HUES64 (cell line): ENCODE measurements around the gene SPRR5.

Experiments
- H3K27ac ChIP-seq: 2 replicates; pipeline ENCODE4 v1.7.0; 2013; ENCODE audit warnings: low read depth, low read length, inconsistent platforms
- H3K27me3 ChIP-seq: 2 replicates; pipeline ENCODE4 v1.6.1; 2013; ENCODE audit warnings: mild to moderate bottlenecking, low read length; ENCODE audit not compliant: insufficient read depth
- H3K36me3 ChIP-seq: 2 replicates; pipeline ENCODE4 v1.6.1; 2013; ENCODE audit warnings: mild to moderate bottlenecking, low read length; ENCODE audit not compliant: insufficient read depth
- H3K4me1 ChIP-seq: 2 replicates; pipeline ENCODE4 v1.6.1; 2013; ENCODE audit warnings: mild to moderate bottlenecking, low read length, moderate library complexity; ENCODE audit not compliant: insufficient read depth
- H3K4me3 ChIP-seq: 2 replicates; pipeline ENCODE4 v1.5.1; 2013; ENCODE audit warnings: mild to moderate bottlenecking, low read length, moderate library complexity
- H3K9ac ChIP-seq: 2 replicates; pipeline ENCODE4 v1.6.1; 2013; ENCODE audit warnings: mild to moderate bottlenecking, low read depth, low read length
- H3K9me3 ChIP-seq: 2 replicates; pipeline ENCODE4 v1.6.1; 2013; ENCODE audit warnings: low read depth, low read length; ENCODE audit not compliant: insufficient read depth
- WGBS: fragments of 150-250, 120-280 bp; methylation state at CpG from one replicate; pipeline ENCODE4 v1.1.7; 2013; ENCODE audit warnings: missing lambda C conversion rate; 5-methylcytosine and 5-hydroxymethylcytosine counted together

The SPRR5 gene

DNA sequence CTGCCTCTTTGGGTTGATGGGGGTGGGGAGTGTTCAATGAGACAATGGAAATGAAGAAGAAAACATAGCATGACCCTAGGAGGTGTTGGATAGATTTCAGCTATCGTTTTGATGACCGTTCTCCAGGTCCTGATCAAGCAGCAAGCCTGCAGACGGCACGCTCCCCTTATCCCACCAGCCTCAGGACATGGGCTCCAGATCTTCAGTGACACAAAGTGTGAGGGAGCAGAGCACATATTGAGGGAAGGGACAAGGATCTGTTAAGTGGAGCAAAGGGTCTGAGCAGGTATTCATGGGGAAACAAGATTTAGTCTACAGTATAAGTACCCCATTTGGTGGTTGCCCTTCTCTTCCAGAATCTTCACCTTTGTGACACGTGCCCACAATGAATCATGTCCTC is 4.7 kb downstream of the SPRR5 start:
- Histone ChIP-seq H3K9ac (no peak overlapping the region), H3K9me3 (peaks cover 46% of the 10 kb centered on the region; the same call in 1 of the 2 replicates), H3K36me3 (no peaks in the 10 kb centered on the region), H3K27me3 (no peaks in the 10 kb centered on the region), H3K4me1 (no peaks in the 10 kb centered on the region), H3K4me3 (no peak overlapping the region), H3K27ac (no peak overlapping the region)
- 75% methylated on average over 5 of the region's 5 CpGs for WGBS

DNA sequence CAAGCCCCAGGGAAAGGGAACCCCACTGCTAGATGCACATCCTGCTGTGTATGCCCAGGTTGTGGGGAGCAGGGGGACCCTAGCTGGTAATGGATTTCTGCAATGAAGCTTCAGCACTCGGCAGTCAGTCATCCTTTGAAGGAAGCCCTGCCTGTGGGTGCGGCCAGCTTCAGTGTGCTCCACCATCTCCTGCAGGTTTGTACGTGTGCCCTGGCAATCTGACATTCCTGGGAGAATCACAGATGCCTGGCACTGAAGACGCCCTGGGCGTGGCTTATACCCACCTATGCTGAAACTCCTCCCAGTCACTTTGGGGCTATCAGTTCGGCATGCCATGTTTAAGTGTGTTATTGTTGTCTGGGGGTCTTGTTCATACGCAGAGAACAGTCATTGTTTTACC is 6.8 kb downstream of the SPRR5 start:
- Histone ChIP-seq H3K4me1 (no peaks in the 10 kb centered on the region), H3K4me3 (no peak overlapping the region), H3K9ac (no peak overlapping the region), H3K36me3 (no peaks in the 10 kb centered on the region), H3K27me3 (no peaks in the 10 kb centered on the region), H3K27ac (no peak overlapping the region), H3K9me3 (peaks cover 43% of the 10 kb centered on the region; the same call in 1 of the 2 replicates)
- WGBS = 78% methylated on average over 7 of the region's 7 CpGs

- Histone ChIP-seq H3K27me3 (no peaks in the 10 kb centered on the region), H3K9ac (no peak overlapping the region), H3K36me3 (no peaks in the 10 kb centered on the region), H3K27ac (no peak overlapping the region), H3K4me1 (no peaks in the 10 kb centered on the region), H3K4me3 (no peak overlapping the region), H3K9me3 (peaks cover 46% of the 10 kb centered on the region; the same call in 1 of the 2 replicates)
- 80% methylated on average over 5 of the region's 6 CpGs for WGBS
Observed at GRCh38 chr1:152954436-152954835, 7.4 kb downstream of the SPRR5 start.

DNA sequence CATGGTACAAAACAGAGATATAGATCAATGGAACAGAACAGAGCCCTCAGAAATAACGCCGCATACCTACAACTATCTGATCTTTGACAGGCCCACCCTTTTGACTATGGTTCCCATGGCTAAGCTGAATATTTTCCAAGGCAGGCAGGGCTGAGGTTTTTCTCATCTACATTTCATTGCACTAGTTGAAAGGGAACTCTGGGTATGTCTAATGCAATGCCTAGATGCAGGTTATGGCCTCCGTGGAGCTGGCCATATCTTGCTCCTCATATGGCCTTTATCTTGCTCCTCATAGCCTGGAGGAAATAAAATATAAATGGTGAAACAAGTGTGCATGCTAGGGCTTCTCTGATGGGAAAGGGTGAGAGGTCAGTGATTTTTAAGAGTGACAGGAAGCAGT is 10.6 kb downstream of the SPRR5 start:
- no peaks in the 10 kb centered on the region for H3K36me3 ChIP-seq
- no peak overlapping the region for H3K4me3 ChIP-seq
- 84% methylated on average over 3 of the region's 3 CpGs for WGBS
- no peak overlapping the region for H3K9ac ChIP-seq
- H3K27me3 ChIP-seq = no peaks in the 10 kb centered on the region
- H3K27ac ChIP-seq = no peak overlapping the region
- peaks cover 26% of the 10 kb centered on the region; the same call in 1 of the 2 replicates for H3K9me3 ChIP-seq
- H3K4me1 ChIP-seq = no peaks in the 10 kb centered on the region

DNA sequence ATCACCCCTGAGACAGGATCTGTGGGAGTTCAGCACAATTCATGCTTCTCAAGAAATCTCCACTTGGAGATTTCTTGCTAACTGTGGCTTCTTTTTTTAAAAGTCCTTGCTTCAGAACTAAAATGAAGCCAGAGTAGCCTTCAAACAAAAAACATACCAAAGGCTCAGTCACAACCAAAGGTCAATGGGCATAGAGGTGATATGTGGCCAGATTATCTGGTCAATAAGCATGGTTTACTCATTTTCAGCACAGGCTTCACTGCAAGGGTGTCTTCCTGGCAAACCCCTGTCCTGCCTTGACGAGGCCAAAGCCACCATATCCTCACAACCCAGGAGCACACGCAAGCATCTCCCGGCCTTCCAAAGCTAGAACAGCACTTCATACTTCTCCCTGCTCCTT is 12.3 kb downstream of the SPRR5 start:
- Histone ChIP-seq H3K9ac (no peak overlapping the region), H3K27me3 (no peaks in the 10 kb centered on the region), H3K27ac (no peak overlapping the region), H3K4me1 (no peaks in the 10 kb centered on the region), H3K4me3 (no peak overlapping the region), H3K9me3 (peaks cover 30% of the 10 kb centered on the region; the same call in 1 of the 2 replicates), H3K36me3 (no peaks in the 10 kb centered on the region)
- WGBS = 81% methylated on average over 3 of the region's 3 CpGs

DNA sequence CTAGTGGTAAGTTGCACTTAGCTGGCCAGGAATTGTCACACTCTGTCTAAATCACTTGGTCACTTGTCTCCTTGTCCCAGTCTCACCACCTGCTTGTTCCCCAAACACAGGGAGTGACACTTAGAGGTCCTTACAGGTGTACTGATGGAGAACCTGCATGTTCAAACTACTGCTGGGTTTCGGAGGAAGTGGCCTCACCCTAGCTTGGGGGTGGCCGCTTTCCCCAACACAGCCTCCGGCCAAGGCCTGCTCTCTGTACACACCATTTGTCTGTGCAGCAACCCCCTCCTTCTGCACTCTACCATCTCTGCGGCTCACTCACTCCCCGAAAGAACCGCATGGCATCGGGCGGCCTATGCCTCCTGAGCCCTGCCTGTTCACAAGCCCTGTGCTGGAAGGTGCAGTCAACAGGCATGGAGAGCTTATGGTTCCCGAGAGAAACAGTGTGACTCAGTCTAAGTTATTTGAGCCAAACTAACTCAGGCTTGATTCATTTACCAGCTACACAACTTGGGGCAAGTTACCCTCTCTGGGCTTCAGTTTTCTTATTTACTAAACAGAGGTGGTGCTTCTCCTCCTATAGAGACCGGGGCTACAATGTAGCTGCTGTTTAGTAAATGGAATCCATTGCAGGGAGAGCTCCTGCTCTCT is 12.9 kb downstream of the SPRR5 start:
- Histone ChIP-seq H3K9me3 (peaks cover 24% of the 10 kb centered on the region; the same call in 1 of the 2 replicates), H3K27ac (no peak overlapping the region), H3K27me3 (no peaks in the 10 kb centered on the region), H3K4me3 (no peak overlapping the region), H3K4me1 (no peaks in the 10 kb centered on the region), H3K36me3 (no peaks in the 10 kb centered on the region), H3K9ac (no peak overlapping the region)
- WGBS = 94% methylated on average over 10 of the region's 10 CpGs

GRCh38 chr1:152960452-152961044 is 13.5 kb downstream of the SPRR5 start:
- 80% methylated on average over 9 of the region's 10 CpGs for WGBS
- Histone ChIP-seq H3K9ac (no peak overlapping the region), H3K36me3 (no peaks in the 10 kb centered on the region), H3K4me1 (no peaks in the 10 kb centered on the region), H3K9me3 (peaks cover 24% of the 10 kb centered on the region; the same call in 1 of the 2 replicates), H3K4me3 (no peak overlapping the region), H3K27ac (no peak overlapping the region), H3K27me3 (no peaks in the 10 kb centered on the region)

GRCh38 chr1:152961226-152961891 is 14.4 kb downstream of the SPRR5 start:
- no peak overlapping the region for H3K27ac ChIP-seq
- H3K9ac ChIP-seq = no peak overlapping the region
- H3K9me3 ChIP-seq = peaks cover 29% of the 10 kb centered on the region; the same call in 1 of the 2 replicates
- no peaks in the 10 kb centered on the region for H3K27me3 ChIP-seq
- no peaks in the 10 kb centered on the region for H3K4me1 ChIP-seq
- WGBS = 91% methylated on average over 7 of the region's 7 CpGs
- H3K36me3 ChIP-seq = no peaks in the 10 kb centered on the region
- H3K4me3 ChIP-seq = no peak overlapping the region

- H3K9ac ChIP-seq = no peak overlapping the region
- no peaks in the 10 kb centered on the region for H3K36me3 ChIP-seq
- H3K4me1 ChIP-seq = no peaks in the 10 kb centered on the region
- WGBS = 71% methylated on average over 2 of the region's 2 CpGs
- H3K9me3 ChIP-seq = peaks cover 24% of the 10 kb centered on the region; the same call in 1 of the 2 replicates
- H3K27ac ChIP-seq = no peak overlapping the region
- no peak overlapping the region for H3K4me3 ChIP-seq
- no peaks in the 10 kb centered on the region for H3K27me3 ChIP-seq
Observed at GRCh38 chr1:152962876-152963415, 15.9 kb downstream of the SPRR5 start.

DNA sequence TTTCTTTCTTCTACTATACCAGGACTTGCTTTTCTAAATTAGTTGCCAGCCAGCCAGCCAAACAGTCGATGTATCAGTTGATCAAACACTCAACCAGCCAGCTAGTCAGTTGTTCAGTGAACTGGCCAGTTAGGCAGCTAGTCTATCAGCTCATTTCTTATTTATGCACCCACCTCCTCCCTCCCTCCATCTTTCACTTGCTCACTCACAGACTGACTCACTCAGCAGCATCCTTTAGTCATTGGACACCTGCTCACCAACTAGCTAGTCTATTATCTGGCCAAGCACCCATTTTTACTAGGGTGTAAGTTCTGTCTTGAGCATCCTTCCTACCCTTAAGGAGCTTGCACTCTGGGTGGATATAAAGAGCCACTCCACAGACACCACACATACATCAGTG is 17.5 kb downstream of the SPRR5 start:
- 50% methylated on average over 1 of the region's 1 CpG for WGBS
- Histone ChIP-seq H3K9me3 (peaks cover 31% of the 10 kb centered on the region; the same call in 1 of the 2 replicates), H3K27ac (no peak overlapping the region), H3K36me3 (no peaks in the 10 kb centered on the region), H3K9ac (no peak overlapping the region), H3K4me3 (no peak overlapping the region), H3K27me3 (no peaks in the 10 kb centered on the region), H3K4me1 (no peaks in the 10 kb centered on the region)

- Histone ChIP-seq H3K27me3 (no peaks in the 10 kb centered on the region), H3K9me3 (peaks cover 31% of the 10 kb centered on the region; the same call in 1 of the 2 replicates), H3K27ac (no peak overlapping the region), H3K4me3 (no peak overlapping the region), H3K4me1 (no peaks in the 10 kb centered on the region), H3K9ac (no peak overlapping the region), H3K36me3 (no peaks in the 10 kb centered on the region)
- WGBS = 57% methylated on average over 2 of the region's 4 CpGs
Observed at GRCh38 chr1:152965853-152966252, 18.8 kb downstream of the SPRR5 start.
